ENCODE measurements around the gene ANAPC13. TPM values are rescaled to one million over a fixed set of nuclear protein-coding genes. Genes with fewer than 3 reads are reported as not detected.

Gene ANAPC13
- total RNA-seq, 1 donor from 2014 or later, result 85.6 TPM

DNA sequence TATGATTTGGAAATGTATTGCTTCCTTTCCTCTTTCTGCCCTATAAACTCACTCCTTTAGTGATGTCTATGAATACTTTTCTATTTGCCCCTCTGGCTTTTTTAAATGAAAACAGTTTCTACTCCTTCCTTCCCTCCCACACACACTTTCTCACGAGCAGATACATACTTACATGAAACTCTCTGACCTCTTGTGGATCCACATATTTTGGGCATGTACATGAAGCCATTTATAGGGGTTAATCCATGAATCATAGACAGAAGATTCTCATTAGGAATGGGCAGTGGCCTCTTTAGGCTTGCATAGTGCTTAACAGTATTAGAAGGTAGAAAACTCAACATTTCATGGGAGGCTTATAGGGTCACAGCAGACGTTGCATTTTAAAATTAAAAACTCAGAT, 24.8 kb downstream of the ANAPC13 start:
- DNase-seq (ENCODE audit: low spot score), result no peak
- intact Hi-C loops (cut with DNase I), result loop anchor here (5.0 kb wide), 1 partner anchor 89 kb away; the partner anchor contains the start of gene AMOTL2

DNA sequence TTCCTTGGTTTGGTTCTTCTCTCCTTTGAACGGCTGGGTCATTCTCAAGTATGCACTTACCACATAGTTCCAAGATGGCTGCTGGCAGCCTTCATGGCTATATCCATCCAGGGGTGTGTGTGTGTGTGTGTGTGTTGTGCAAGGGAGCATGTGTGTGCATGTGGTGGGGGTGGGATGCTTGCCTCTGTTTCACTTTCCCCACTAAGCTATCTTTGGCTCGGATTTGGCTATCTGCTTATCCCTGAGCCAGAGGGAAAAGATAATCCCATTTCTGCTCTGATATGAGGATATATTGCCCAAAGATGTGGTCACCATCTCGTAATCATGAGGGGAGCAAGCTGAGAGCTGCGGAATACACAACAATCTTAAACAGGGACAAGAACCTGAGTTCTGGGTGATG, 26.2 kb downstream of the ANAPC13 start:
- intact Hi-C loops (cut with DNase I), result no loop called here
- no peak for DNase-seq (ENCODE audit: low spot score)

DNA sequence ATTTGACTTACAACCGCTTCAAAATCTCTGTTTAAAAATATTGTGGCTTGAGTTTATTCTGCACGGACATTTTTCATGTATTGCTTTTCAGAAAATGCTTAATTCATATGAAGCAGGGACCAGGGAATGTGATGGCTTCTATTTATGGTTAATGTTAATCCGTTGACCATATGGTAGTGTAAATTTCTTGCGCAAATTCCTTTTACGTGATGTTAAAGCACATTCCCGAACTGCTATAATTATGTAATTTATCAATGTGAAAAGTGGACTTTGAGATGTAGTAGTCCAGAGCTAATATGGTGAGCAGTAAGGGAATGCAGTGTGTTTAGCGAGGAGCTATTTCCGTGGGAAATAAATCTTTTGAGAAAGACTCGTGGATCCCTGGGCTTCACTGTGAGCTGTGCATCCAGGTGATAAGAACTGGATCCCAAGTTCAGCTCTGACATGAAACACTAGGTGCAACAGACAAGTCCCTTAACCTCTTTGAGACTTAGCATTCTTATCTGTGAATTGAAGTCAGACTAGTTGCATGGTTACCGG, 27.3 kb downstream of the ANAPC13 start:
- intact Hi-C loops (cut with DNase I), result no loop called here
- no peak for DNase-seq (ENCODE audit: low spot score)

DNA sequence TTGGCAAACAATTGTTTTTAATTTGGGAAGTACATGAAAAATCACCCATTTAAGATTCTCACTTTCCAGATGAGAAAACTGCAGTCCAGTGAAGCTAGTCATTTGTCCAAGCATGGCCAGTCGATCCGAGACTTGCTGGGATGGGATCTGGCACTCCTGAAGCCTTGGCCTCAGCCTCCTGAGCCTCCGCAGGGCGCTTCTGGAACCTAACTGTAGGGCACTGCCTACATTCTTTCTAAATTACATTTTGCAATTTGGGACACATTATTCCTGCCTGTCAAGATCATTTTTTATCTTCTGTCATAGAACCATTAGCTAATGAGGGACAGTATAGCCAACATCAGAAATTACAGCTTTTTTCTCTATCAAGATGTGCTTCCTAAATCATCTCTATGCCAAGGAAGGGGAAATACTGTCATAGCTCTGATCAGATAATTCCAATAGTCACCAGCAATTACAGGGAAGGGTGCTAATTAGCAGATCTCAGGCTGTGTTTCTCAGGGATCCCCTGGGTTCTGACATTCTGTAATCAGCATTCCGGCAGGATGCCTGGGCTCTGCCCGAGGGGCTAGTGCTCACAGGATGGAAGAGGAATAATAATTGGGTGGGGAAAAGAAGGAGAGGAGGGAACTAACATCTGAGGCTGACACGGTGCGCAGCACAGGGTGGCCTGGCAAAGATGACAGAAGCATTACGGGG, 28.3 kb downstream of the ANAPC13 start:
- no peak for DNase-seq (ENCODE audit: low spot score)
- intact Hi-C loops (cut with DNase I), result no loop called here

DNA sequence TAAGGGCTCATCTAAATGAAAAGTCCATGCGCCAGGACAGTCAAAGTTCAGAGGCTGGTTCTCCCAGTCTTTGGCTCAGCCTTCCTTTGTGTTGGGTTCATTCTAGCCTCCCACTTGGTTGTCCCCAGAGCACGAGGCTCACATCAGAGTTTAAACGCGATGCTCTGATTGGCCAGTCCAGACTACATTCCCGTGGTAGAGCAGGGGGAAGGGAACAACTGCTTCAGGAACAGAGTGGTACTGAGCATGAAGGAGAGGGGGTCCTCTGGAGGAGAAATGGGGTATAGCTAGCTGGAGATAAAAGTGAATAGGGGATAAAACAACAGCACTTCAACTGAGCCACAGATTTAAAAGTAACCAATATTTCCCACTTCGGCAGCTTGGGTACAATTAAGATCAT, 32.2 kb downstream of the ANAPC13 start:
- DNase-seq (ENCODE audit: low spot score), result no peak
- intact Hi-C loops (cut with DNase I), result no loop called here

DNA sequence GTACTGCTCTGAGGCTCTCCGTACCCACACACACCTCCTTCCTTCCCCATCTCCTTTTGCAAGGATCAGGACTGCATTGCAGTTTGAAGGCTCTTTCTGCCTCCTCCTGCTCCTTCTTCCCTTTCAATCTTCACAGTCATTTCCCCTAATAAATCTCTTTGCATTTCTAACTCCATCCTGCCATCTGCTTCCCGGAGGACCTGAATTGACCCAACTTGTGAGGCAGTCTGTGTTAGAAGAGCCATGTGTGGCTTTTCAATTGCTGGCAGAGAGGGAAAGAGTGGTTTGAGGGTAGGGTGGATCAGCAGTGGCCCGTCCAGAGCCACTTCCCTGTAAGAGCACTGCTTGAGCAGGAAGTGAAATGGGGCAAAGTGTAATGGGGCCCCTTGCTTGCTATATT, 35.8 kb downstream of the ANAPC13 start:
- intact Hi-C loops (cut with DNase I), result no loop called here
- no peak for DNase-seq (ENCODE audit: low spot score)

DNA sequence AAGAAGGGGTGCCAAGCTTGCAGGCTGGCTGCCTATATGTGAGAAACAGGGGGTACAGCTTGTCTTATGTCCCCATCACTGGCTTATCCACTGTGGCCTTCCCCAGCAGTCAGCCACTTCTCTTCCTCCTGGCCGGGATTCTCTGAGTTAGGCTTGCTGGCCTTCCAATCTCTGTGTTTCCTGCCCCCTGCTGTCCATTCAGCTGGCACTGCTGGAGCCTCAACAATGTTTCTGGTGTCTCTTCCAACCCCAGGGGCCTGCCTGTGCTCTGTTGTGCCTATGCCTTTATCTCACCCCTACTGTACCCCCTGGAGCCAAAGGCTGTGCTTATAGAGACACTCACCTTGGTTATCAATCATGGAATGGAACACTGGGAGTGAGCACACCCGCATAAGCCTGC, 36.5 kb downstream of the ANAPC13 start:
- intact Hi-C loops (cut with DNase I), result no loop called here

DNA sequence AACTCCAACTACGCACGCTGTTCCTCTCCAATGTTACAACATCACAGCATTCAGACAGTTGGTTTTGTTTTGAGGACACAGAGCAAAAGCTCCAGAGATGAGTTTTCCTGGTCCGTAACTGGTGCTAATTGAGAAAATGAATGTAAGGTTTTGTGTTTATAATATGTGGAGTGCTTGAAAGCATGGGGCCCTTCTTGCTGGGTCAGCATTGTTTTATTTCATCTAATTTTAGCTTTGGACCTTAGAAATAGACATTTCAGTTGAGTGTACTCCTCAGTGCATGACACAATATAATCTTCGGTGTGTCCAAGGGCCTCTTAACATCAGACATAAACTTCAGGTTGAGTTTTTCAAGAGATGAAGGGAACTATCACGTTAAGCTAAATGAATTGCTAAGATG, 37.1 kb downstream of the ANAPC13 start:
- intact Hi-C loops (cut with DNase I), result no loop called here
- no peak for DNase-seq (ENCODE audit: low spot score)

More for the DNA sequence above, 36.5 kb downstream of the ANAPC13 start:
- no peak for DNase-seq (ENCODE audit: low spot score)

DNA sequence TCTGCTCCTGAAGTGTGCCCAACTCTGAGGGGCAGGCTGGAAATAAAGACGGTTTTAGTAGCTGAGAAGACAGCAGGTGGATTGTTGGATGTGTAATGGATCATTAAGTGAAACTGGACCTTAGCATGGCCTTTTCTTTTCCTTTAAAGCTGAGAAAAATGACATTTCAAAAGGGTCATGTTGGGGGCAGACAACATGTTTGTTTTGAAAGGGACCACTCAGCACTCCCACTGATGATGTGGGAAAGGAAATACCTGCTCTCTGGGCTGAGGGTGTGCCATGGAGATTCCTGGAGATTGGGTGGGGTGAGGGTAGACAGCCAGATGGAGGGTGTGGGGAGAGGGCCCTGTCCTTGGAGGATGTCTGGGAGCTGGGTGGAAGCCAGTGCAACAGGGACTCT, 38.4 kb downstream of the ANAPC13 start:
- intact Hi-C loops (cut with DNase I), result no loop called here
- no peak for DNase-seq (ENCODE audit: low spot score)

DNA sequence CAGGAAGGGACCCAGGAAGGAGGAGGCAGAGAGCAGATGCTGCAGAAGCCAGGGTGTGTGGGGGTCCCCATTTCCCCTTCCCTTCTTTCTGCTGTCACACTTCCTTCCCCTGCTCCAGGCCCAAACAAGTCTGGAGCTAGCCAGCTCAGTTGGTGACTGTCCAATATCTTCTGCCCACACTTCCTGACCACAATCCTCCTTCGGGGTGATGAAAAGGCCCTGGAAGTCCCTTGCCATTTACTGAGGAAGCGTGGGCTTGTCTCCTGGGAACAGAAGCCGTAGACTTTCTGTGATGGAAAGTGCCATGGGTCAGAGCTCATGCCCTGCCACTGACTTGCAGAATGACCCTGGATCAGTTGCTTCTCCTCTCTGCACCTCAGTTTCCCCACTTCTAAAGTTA, 39.0 kb downstream of the ANAPC13 start:
- no peak for DNase-seq (ENCODE audit: low spot score)
- intact Hi-C loops (cut with DNase I), result no loop called here

DNA sequence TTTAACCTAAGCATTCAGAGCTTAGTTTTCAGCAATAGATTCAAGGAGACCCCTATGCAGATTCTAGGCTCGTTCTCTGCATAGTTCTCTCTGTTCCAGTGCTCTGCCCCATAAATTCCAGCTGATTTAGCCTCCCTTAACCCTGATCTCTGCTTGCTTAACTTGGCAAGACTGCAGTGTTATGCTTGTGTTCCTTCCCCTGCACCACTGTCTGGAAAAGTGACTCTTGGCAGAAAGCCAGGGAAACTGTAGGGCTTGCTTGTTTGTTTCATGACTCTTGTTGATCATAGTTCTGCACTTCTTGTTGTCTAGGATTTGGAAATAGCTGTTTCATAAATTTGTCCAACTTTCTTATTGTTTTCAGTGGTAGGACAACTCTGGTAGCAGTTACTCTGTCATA, 40.1 kb downstream of the ANAPC13 start:
- intact Hi-C loops (cut with DNase I), result no loop called here
- DNase-seq (ENCODE audit: low spot score), result no peak

DNA sequence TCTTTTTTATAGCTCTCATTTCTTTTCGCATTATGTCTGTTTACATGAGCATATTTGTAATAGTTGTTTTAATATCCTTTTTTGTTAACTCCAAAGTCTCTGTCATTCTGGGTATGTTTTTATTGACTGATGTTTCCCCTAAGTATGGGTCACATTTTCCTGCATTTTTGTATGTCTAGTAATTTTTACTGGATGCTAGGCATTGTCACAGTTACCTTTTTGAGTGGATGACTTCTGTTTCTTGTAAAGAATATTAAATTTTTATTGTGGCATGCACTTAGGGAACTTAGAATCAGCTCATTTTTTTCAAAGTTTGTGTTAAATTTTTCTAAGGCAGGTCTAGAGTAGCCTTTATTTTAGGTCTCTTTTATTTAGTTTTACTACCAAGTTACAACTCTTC, 40.7 kb downstream of the ANAPC13 start:
- intact Hi-C loops (cut with DNase I), result no loop called here
- no peak for DNase-seq (ENCODE audit: low spot score)

DNA sequence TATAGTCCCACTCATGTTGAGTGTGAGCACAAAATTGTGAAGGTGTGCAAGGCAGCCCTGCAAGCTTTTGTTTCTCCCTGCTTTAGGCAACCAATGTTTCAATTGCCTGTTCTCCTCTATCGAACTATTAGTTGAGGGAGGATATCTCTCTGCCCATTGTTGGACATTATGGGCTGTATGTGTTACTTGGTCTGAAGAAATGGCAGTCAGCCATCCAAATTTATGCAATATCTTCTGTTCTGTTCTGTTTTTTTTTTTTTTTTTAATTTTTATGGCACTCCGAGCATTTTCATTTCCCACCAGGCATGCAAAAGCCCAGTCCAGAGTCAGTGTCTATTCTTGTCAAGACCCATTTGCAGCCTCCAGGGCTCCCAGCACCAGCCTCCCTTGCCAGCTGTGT, 44.0 kb downstream of the ANAPC13 start:
- intact Hi-C loops (cut with DNase I), result no loop called here
- DNase-seq (ENCODE audit: low spot score), result no peak

DNA sequence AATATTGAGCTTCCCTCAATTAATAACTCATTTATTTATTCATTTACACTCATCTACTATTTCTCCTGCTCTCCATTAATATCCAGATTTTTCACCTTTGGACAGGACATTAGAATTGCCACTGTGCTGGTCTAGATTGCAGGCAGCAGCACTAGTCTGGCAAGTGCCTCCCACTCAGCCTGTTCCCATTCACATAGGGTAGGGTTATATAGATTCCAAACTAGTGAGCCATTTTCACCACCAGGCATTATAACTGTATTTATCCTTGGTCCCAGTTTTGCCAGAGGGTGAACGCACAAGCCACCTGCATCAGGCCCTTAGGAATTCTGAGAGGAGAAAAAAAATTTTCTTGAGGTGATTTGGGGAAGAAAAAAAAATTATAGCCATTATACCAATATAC, 44.5 kb downstream of the ANAPC13 start:
- DNase-seq (ENCODE audit: low spot score), result no peak
- intact Hi-C loops (cut with DNase I), result no loop called here

DNA sequence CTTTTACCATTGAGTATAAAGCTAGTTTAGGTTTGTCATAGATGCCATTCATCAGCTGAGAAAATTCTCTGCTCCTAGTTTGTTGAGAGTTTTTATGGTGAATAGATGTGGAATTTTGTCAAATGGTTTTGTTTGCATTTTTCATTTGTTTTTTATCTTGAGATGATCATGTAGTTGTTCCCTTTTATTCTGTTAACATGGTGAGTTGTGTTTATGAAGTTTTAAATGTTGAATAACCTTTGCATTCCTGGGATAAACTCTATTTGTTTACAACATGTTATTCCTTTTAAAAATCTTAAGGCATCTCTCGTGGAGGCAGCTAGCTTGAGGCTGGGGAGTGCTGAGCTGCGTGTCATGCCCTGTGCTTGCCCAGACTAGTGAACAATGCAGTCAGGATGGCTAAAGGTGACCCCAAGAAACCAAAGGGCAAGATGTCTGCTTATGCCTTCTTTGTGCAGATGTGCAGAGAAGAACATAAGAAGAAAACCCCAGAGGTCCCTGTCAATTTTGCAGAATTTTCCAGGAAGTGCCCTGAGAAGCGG, 48.5 kb downstream of the ANAPC13 start:
- no peak for DNase-seq (ENCODE audit: low spot score)
- intact Hi-C loops (cut with DNase I), result no loop called here

DNA sequence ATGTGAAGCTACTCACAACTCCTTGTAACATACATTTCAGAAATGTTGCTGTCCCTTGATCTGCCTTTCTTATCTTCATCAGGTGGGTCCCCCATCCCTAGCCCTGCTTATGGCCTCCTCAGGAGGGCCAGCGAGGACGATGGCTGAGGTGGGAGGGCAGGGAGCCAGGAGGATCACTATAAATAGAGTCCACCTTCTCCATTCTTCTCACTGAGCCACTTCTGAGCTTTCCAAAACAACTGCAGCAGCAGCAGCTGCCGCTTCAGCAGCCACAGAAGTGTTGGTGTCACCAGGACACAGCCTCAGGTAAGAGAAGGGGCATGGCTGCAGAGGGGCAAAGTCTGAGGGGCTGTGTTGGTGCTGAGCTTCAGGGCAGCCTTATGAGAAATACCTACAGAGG, 53.5 kb downstream of the ANAPC13 start:
- no peak for DNase-seq (ENCODE audit: low spot score)
- intact Hi-C loops (cut with DNase I), result no loop called here

DNA sequence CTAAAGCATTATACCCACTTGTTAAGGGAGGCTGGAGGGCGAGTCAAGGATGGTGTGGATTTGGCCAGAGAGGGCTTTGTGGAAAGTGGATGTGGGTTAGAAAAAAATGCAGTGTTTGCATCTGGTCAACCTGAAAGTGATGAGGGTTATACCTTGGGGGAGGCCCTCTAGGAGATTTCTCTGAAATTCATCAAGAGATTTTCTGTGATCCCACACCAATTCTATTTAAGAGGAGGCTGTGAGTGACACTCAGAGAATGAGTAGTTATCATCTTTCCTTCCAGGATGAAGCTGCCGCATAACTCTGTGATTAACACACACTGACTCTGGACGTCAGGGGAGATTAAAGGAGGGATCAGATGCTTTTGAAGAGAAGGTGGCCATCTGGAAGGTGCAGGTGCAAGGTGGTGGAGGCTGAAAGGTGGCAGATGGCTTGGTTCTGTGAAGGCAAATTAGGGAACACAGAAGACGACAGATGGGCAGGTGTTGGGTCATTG, 54.8 kb downstream of the ANAPC13 start:
- intact Hi-C loops (cut with DNase I), result no loop called here

DNA sequence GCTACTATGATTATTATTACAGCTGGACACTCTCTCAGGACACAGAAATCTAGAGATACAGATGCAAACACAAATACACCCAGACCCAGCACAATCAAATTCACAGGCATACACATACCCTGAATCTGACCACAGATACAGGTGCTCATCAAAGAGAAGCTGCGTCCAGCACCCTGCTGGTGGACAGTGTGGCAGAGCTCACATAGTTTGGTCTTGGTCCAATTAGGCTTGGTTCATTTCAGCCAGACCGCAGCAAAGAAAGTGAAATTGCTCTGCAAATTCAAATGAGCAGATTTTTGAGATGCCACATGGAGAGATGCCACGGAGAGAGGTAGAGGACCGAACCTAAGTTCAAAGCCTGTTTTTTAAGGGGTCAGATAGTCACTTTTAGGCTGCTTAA, 55.6 kb downstream of the ANAPC13 start:
- intact Hi-C loops (cut with DNase I), result no loop called here
- no peak for DNase-seq (ENCODE audit: low spot score)

More for the DNA sequence above, 54.8 kb downstream of the ANAPC13 start:
- no peak for DNase-seq (ENCODE audit: low spot score)

DNA sequence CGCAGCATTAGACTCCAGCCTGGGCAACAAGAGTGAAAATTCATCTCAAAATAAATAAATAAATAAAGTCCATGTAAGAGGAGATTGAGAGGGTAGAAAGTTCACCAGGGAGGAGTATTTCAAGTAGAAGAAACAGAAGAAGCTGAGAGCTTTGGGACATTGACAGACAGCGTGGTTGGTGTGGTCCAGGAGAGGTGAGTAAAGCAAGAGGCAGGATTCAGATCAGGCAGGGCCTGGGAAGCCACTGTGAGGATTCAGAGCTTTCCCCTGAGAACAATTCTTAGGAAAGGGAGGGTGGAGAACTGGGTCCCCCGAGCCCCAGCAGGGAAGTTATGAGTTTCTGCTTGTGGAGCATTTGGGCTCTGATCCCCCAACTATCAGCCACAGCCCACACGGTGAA, 57.4 kb downstream of the ANAPC13 start:
- DNase-seq (ENCODE audit: low spot score), result no peak
- intact Hi-C loops (cut with DNase I), result no loop called here
